ENCODE data around the gene GPATCH4.

- TF ChIP-seq POLR2AphosphoS5 (IDR thresholded peaks at IDR 0.05; ENCODE audit: low read length): no peak
- TF ChIP-seq, protein P1, sequence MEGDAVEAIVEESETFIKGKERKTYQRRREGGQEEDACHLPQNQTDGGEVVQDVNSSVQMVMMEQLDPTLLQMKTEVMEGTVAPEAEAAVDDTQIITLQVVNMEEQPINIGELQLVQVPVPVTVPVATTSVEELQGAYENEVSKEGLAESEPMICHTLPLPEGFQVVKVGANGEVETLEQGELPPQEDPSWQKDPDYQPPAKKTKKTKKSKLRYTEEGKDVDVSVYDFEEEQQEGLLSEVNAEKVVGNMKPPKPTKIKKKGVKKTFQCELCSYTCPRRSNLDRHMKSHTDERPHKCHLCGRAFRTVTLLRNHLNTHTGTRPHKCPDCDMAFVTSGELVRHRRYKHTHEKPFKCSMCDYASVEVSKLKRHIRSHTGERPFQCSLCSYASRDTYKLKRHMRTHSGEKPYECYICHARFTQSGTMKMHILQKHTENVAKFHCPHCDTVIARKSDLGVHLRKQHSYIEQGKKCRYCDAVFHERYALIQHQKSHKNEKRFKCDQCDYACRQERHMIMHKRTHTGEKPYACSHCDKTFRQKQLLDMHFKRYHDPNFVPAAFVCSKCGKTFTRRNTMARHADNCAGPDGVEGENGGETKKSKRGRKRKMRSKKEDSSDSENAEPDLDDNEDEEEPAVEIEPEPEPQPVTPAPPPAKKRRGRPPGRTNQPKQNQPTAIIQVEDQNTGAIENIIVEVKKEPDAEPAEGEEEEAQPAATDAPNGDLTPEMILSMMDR (IDR thresholded peaks at IDR 0.05 in 2 of 3, conservative IDR thresholded peaks at IDR 0.05 in 1 of 3; ENCODE audit: control insufficient read depth in 2 of 3, extremely low read depth in 1 of 3, insufficient read depth in 1 of 3, low read depth in 3 of 3, low read length in 3 of 3): no peak
- no peak for TF ChIP-seq BHLHE40 (IDR thresholded peaks at IDR 0.05; ENCODE audit: borderline replicate concordance in 1 of 2, low read depth in 2 of 2, low read length in 1 of 2)
- TF ChIP-seq PML (IDR thresholded peaks at IDR 0.05; ENCODE audit: low read length): no peak
- no peak for TF ChIP-seq EZH2 (IDR thresholded peaks at IDR 0.05; ENCODE audit: borderline replicate concordance, control insufficient read depth, low read depth, low read length)
- TF ChIP-seq ZNF274 (IDR thresholded peaks at IDR 0.05; ENCODE audit: insufficient read depth, insufficient read length): no peak
- no peak for TF ChIP-seq IKZF1 (conservative IDR thresholded peaks at IDR 0.05)
- no peak for TF ChIP-seq FOXM1 (IDR thresholded peaks at IDR 0.05; ENCODE audit: low read depth, low read length)
These were observed 14.3 kb downstream of the GPATCH4 start for GRCh38 chr1:156586892-156587477.
